GM23338 (cell line): Measurements from ENCODE around the gene ENOPH1. TPM values are rescaled to one million over a fixed set of nuclear protein-coding genes. Genes with fewer than 3 reads are reported as not detected.
"Not testable (repeated sequence)": the region's sequence is repeated elsewhere in the genome, so short reads cannot be mapped to it uniquely, and the experiment has no call there.

ENCODE experiments used
- ATAC-seq: fragments of 200-7000 bp; cut with Tn5 transposase; 3 replicates; pipeline ENCODE4 v1.9.1; 2020
- DNase-seq: peaks from one replicate; pipeline ENCODE4 v3.0.0-alpha.2; 2015; ENCODE audit warnings: low spot score
- H2AFZ ChIP-seq: fragments of 200-600 bp; sonication (generic); 2 replicates; pipeline ENCODE4 v1.8.0; 2016; ENCODE audit warnings: antibody characterized with exemption, mild to moderate bottlenecking, moderate library complexity
- H3F3A ChIP-seq: fragments of 200-600 bp; sonication (generic); replicated peaks from 2 replicates; pipeline ENCODE4 v1.8.0; 2017; ENCODE audit warnings: antibody characterized with exemption, mixed run types, low read depth
- H3K27ac ChIP-seq: fragments of 200-600 bp; sonication (generic); 2 replicates; pipeline ENCODE4 v1.6.1; 2016; ENCODE audit warnings: low read depth
- H3K27me3 ChIP-seq: fragments of 200-600 bp; sonication (generic); 2 replicates; pipeline ENCODE4 v1.8.0; 2016; ENCODE audit warnings: mild to moderate bottlenecking, mixed run types, moderate library complexity; ENCODE audit not compliant: insufficient read depth
- H3K36me3 ChIP-seq: fragments of 200-600 bp; sonication (generic); 2 replicates; pipeline ENCODE4 v1.8.0; 2016; ENCODE audit warnings: mild to moderate bottlenecking; ENCODE audit not compliant: insufficient read depth
- H3K4me1 ChIP-seq: fragments of 200-600 bp; sonication (generic); 2 replicates; pipeline ENCODE4 v1.8.0; 2016; ENCODE audit warnings: mild to moderate bottlenecking, moderate library complexity; ENCODE audit not compliant: insufficient read depth
- H3K4me2 ChIP-seq: fragments of 200-600 bp; sonication (generic); 2 replicates; pipeline ENCODE4 v1.7.1; 2017; ENCODE audit warnings: mixed run types
- H3K4me3 ChIP-seq: fragments of 200-600 bp; sonication (generic); 2 replicates; pipeline ENCODE4 v1.6.1; 2016; ENCODE audit warnings: mixed run types
- H3K79me2 ChIP-seq: fragments of 200-600 bp; sonication (generic); replicated peaks from 2 replicates; pipeline ENCODE4 v1.8.0; 2017; ENCODE audit warnings: mild to moderate bottlenecking; ENCODE audit not compliant: insufficient read depth
- H3K9me2 ChIP-seq: fragments of 200-600 bp; sonication (generic); 2 replicates; pipeline ENCODE4 v1.8.0; 2017; ENCODE audit not compliant: insufficient read depth
- H4K20me1 ChIP-seq: fragments of 200-600 bp; sonication (generic); replicated peaks from 2 replicates; pipeline ENCODE4 v1.8.0; 2017; ENCODE audit warnings: mild to moderate bottlenecking; ENCODE audit not compliant: insufficient read depth
- H3K27ac Mint-ChIP-seq: 2 replicates; pipeline ENCODE4 v1.8.0; 2020; ENCODE audit warnings: inconsistent platforms, mild to moderate bottlenecking, moderate library complexity, mixed read lengths
- H3K27me3 Mint-ChIP-seq: 3 replicates; pipeline ENCODE4 v1.8.0; 2022; ENCODE audit warnings: low read depth, mild to moderate bottlenecking, moderate library complexity, mixed read lengths, inconsistent platforms; ENCODE audit not compliant: insufficient read depth, poor library complexity
- H3K36me3 Mint-ChIP-seq: 3 replicates; pipeline ENCODE4 v1.8.0; 2021; ENCODE audit warnings: low read depth, mild to moderate bottlenecking, inconsistent platforms, moderate library complexity, mixed read lengths
- H3K4me1 Mint-ChIP-seq: 3 replicates; pipeline ENCODE4 v1.8.0; 2020; ENCODE audit warnings: mild to moderate bottlenecking, inconsistent platforms, mixed read lengths
- H3K4me3 Mint-ChIP-seq: 3 replicates; pipeline ENCODE4 v1.8.0; 2021; ENCODE audit warnings: moderate library complexity, mild to moderate bottlenecking, inconsistent platforms, mixed read lengths
- H3K9me3 Mint-ChIP-seq: 3 replicates; pipeline ENCODE4 v1.8.0; 2020; ENCODE audit warnings: moderate library complexity, mild to moderate bottlenecking, inconsistent platforms, mixed read lengths
- CTCF ChIP-seq, 2 experiments: fragments of 200-600 bp in 1 of 2; sonication (generic) in 1 of 2; conservative IDR thresholded peaks; 2 replicates each; pipeline versions ENCODE4 v1.5.1 to v1.6.1; 2016 to 2017; ENCODE audit warnings: antibody characterized with exemption in 2 of 2, low read depth in 2 of 2, mild to moderate bottlenecking in 2 of 2, moderate library complexity in 1 of 2
- ETS1 ChIP-seq: IDR thresholded peaks from 2 replicates; pipeline ENCODE4 v1.6.1; 2016; ENCODE audit warnings: antibody characterized with exemption
- JUNB ChIP-seq: IDR thresholded peaks from one replicate; pipeline ENCODE4 v1.6.1; 2016; ENCODE audit warnings: antibody characterized with exemption; ENCODE audit not compliant: unreplicated experiment
- POLR2AphosphoS5 ChIP-seq: IDR thresholded peaks from 2 replicates; pipeline ENCODE4 v1.6.1; 2016; ENCODE audit warnings: antibody characterized with exemption, low read depth
- polyA plus RNA-seq: library from polyadenylated mRNA; unstranded; fragments of >200 nt; fragmentation: Nextera tagmentation; extraction: Ambion mirVana; gene quantifications from 2 replicates; pipeline ENCODE4 v1.2.1, GENCODE V29; 2016
- total RNA-seq: library from RNA; depleted of rRNA; stranded (reverse); fragments of >200 nt; shearing (Covaris generic); gene quantifications from 2 replicates; pipeline ENCODE4 v1.2.3, GENCODE V29; 2014

Gene ENOPH1
- total and polyA plus RNA-seq, 2 experiments from 2014 or later: 105 to 146 TPM

- TF ChIP-seq CTCF (conservative IDR thresholded peaks at IDR 0.05; ENCODE audit: low read depth in 2 of 2): peak in 1 of 2 experiments; percentile 45; a peak in 2 of 4 replicates
Observed at GRCh38 chr4:82469791-82470345, 39.5 kb downstream of the ENOPH1 start (continued).

- not testable (repeated sequence) for H3K27me3 ChIP-seq, H3K4me2 ChIP-seq, H3K36me3 ChIP-seq, H3K27ac ChIP-seq, H4K20me1 ChIP-seq, ATAC-seq, H3K36me3 Mint-ChIP-seq, H3K4me3 ChIP-seq, H3K27me3 Mint-ChIP-seq, H3K9me3 Mint-ChIP-seq, H3K4me1 ChIP-seq, DNase-seq, H3K9me2 ChIP-seq, H2AFZ ChIP-seq, H3K79me2 ChIP-seq, H3F3A ChIP-seq, H3K27ac Mint-ChIP-seq, H3K4me3 Mint-ChIP-seq
- H3K4me1 Mint-ChIP-seq: peaks cover 14% of the 10 kb centered on the region
Observed at GRCh38 chr4:82473080-82473479, 42.7 kb downstream of the ENOPH1 start.

- H3K4me3 ChIP-seq: no peak overlapping the region
Observed at GRCh38 chr4:82473621-82474164, 43.3 kb downstream of the ENOPH1 start.

GRCh38 chr4:82475931-82476330, 45.5 kb downstream of the ENOPH1 start:
- not testable (repeated sequence) for H4K20me1 ChIP-seq, H3K9me2 ChIP-seq, H3K27me3 ChIP-seq, H2AFZ ChIP-seq, ATAC-seq, H3K27ac Mint-ChIP-seq, H3K36me3 Mint-ChIP-seq, H3K4me2 ChIP-seq, H3K27ac ChIP-seq, H3K36me3 ChIP-seq, H3K4me3 ChIP-seq, H3K4me3 Mint-ChIP-seq, H3K79me2 ChIP-seq, DNase-seq, H3K27me3 Mint-ChIP-seq, H3K4me1 ChIP-seq, H3F3A ChIP-seq, H3K9me3 Mint-ChIP-seq
- H3K4me1 Mint-ChIP-seq: peaks cover 14% of the 10 kb centered on the region

More at GRCh38 chr4:82473621-82474164, 43.3 kb downstream of the ENOPH1 start:
- no peak for ATAC-seq
- Mint-ChIP-seq H3K36me3 (peaks cover 3% of the 10 kb centered on the region; the same call in 1 of the 3 replicates), H3K4me3 (no peak overlapping the region), H3K27ac (no peak overlapping the region), H3K4me1 (peaks cover 14% of the 10 kb centered on the region), H3K27me3 (peaks cover 1% of the 10 kb centered on the region), H3K9me3 (peaks cover 5% of the 10 kb centered on the region; the same call in 1 of the 3 replicates)
- Histone ChIP-seq H3K79me2 (no peaks in the 10 kb centered on the region), H3F3A (no peaks in the 10 kb centered on the region), H2AFZ (no peak overlapping the region), H3K9me2 (no peaks in the 10 kb centered on the region), H3K27ac (no peak overlapping the region), H3K36me3 (no peaks in the 10 kb centered on the region), H3K4me1 (peaks cover 8% of the 10 kb centered on the region; the same call in 1 of the 2 replicates), H3K27me3 (no peaks in the 10 kb centered on the region), H4K20me1 (no peaks in the 10 kb centered on the region), H3K4me2 (no peak overlapping the region)
- no peak for DNase-seq
- TF ChIP-seq ETS1: no peak
- no peak for TF ChIP-seq POLR2AphosphoS5
- no peak for TF ChIP-seq JUNB

- H3K27me3 ChIP-seq, H3K27ac Mint-ChIP-seq, H4K20me1 ChIP-seq, DNase-seq, H3K36me3 Mint-ChIP-seq, H3K27ac ChIP-seq, H3K4me3 Mint-ChIP-seq, H3K4me1 ChIP-seq, H3K9me2 ChIP-seq, H3K79me2 ChIP-seq, H3K9me3 Mint-ChIP-seq, H3K36me3 ChIP-seq, H3K27me3 Mint-ChIP-seq, H3F3A ChIP-seq, H3K4me3 ChIP-seq, H2AFZ ChIP-seq, ATAC-seq, H3K4me2 ChIP-seq: not testable (repeated sequence)
- H3K4me1 Mint-ChIP-seq: peaks cover 14% of the 10 kb centered on the region
Observed at GRCh38 chr4:82477469-82477868, 47.1 kb downstream of the ENOPH1 start.
